ENCODE data around the gene STRADA. TPM values are rescaled to one million over a fixed set of nuclear protein-coding genes. Genes with fewer than 3 reads are reported as not detected.

STRADA gene
- total and polyA plus RNA-seq, 9 donors = 21.8 to 46.2 (median 34.4) TPM

GRCh38 chr17:63698381-63698885, 43.2 kb downstream of the STRADA start:
- 58 to 76% (median 74%) methylated on average over 22 to 24 of the region's 24 CpGs for WGBS, 3 donors
- Histone ChIP-seq H3K36me3 (no peaks in the 10 kb centered on the region), H3K27ac (no peak overlapping the region), H3K4me3 (no peak overlapping the region), H3K4me1 (ENCODE audit: insufficient read depth) (peaks cover 7% of the 10 kb centered on the region), H3K27me3 (no peaks in the 10 kb centered on the region), H3K9me3 (no peaks in the 10 kb centered on the region)
- intact Hi-C loops (cut with DNase I) = no loop called here
- no peak for TF ChIP-seq POLR2A (IDR thresholded peaks at IDR 0.05)
- no peak for DNase-seq

GRCh38 chr17:63697341-63698286, 44.0 kb downstream of the STRADA start:
- WGBS, 3 donors = 80 to 84% (median 82%) methylated on average over 22 of the region's 22 CpGs
- Histone ChIP-seq H3K9me3 (no peaks in the 10 kb centered on the region), H3K36me3 (no peaks in the 10 kb centered on the region), H3K27me3 (no peaks in the 10 kb centered on the region), H3K4me3 (no peak overlapping the region), H3K4me1 (ENCODE audit: insufficient read depth) (peaks cover 7% of the 10 kb centered on the region), H3K27ac (no peak overlapping the region)
- peak in 1 of 5 donors; percentile 42 for DNase-seq
- TF ChIP-seq POLR2A (IDR thresholded peaks at IDR 0.05) (no peak), EP300 (IDR thresholded peaks at IDR 0.05) (no peak)
- TF ChIP-seq, protein P1, sequence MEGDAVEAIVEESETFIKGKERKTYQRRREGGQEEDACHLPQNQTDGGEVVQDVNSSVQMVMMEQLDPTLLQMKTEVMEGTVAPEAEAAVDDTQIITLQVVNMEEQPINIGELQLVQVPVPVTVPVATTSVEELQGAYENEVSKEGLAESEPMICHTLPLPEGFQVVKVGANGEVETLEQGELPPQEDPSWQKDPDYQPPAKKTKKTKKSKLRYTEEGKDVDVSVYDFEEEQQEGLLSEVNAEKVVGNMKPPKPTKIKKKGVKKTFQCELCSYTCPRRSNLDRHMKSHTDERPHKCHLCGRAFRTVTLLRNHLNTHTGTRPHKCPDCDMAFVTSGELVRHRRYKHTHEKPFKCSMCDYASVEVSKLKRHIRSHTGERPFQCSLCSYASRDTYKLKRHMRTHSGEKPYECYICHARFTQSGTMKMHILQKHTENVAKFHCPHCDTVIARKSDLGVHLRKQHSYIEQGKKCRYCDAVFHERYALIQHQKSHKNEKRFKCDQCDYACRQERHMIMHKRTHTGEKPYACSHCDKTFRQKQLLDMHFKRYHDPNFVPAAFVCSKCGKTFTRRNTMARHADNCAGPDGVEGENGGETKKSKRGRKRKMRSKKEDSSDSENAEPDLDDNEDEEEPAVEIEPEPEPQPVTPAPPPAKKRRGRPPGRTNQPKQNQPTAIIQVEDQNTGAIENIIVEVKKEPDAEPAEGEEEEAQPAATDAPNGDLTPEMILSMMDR (IDR thresholded peaks at IDR 0.05) = no peak
- intact Hi-C loops (cut with DNase I) = no loop called here

DNA sequence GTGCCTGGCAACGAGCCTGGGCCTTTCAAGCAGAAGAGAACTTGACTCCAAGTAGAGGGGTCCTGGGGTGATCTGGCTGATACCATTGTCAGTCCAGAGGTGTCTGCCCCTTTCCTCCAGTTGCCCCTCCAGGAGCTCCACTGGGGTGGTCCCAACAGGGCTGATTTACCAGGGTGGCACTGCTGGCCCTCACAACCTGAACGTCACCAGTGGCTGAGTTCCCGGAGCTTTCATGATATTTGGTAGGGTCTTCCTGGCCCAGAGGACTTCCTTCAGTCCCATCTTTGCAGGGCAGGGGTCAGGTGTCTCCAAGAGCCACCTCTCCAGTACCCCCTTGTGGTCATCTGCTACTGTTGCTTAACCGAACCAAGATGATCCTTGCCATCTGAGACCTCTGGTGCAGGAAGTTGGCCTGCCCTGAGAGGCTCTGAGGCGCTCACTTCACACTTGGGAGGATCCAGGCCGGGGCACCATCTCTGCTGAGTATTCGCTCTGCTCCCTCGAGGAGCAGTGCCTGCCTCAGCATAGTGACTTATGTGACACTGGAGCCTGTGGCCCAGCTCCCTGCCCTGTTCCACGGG, 45.1 kb downstream of the STRADA start:
- TF ChIP-seq, protein P1 (IDR thresholded peaks at IDR 0.05) = no peak
- TF ChIP-seq EP300 (IDR thresholded peaks at IDR 0.05) = no peak
- TF ChIP-seq POLR2A (IDR thresholded peaks at IDR 0.05) = no peak
- Histone ChIP-seq H3K4me1 (ENCODE audit: insufficient read depth) (peaks cover 7% of the 10 kb centered on the region), H3K9me3 (no peaks in the 10 kb centered on the region), H3K27ac (no peak overlapping the region), H3K36me3 (no peaks in the 10 kb centered on the region), H3K4me3 (no peak overlapping the region), H3K27me3 (no peaks in the 10 kb centered on the region)
- DNase-seq = no peak
- intact Hi-C loops (cut with DNase I) = no loop called here
- 73 to 78% (median 75%) methylated on average over 9 of the region's 9 CpGs for WGBS, 3 donors

GRCh38 chr17:63695889-63696288, 45.7 kb downstream of the STRADA start:
- intact Hi-C loops (cut with DNase I) = no loop called here
- WGBS, 3 donors = 80 to 85% (median 84%) methylated on average over 6 of the region's 6 CpGs
- Histone ChIP-seq H3K4me1 (ENCODE audit: insufficient read depth) (peaks cover 7% of the 10 kb centered on the region), H3K4me3 (no peak overlapping the region), H3K27me3 (no peaks in the 10 kb centered on the region), H3K27ac (no peak overlapping the region), H3K36me3 (no peaks in the 10 kb centered on the region), H3K9me3 (no peaks in the 10 kb centered on the region)
- TF ChIP-seq, protein P1 (IDR thresholded peaks at IDR 0.05) = no peak
- TF ChIP-seq EP300 (IDR thresholded peaks at IDR 0.05) (no peak), POLR2A (IDR thresholded peaks at IDR 0.05) (no peak)
- DNase-seq = no peak
